GM21528 (cell line): ENCODE results near the gene PDGFA.

Experiments
- ATAC-seq: cut with Tn5 transposase; IDR thresholded peaks from one replicate; pipeline ENCODE4 v1.9.1; 2021; ENCODE audit warnings: mild to moderate bottlenecking, moderate library complexity; ENCODE audit not compliant: unreplicated experiment, low FRiP score

Gene PDGFA

GRCh38 chr7:519484-520390, at the start of gene PDGFA:
Gene PDGFA (minus strand): TSS chr7:519846. CDS start chr7:519001, 845 bp downstream.
- no peak for ATAC-seq

- ATAC-seq = no peak
Measured at GRCh38 chr7:568031-568951, 48.6 kb upstream of the PDGFA start.

GRCh38 chr7:567305-567883, 47.7 kb upstream of the PDGFA start:
- ATAC-seq = no peak

GRCh38 chr7:566100-566499, 46.5 kb upstream of the PDGFA start:
- no peak for ATAC-seq

- ATAC-seq = no peak
Measured at GRCh38 chr7:564176-564865, 44.7 kb upstream of the PDGFA start.

- ATAC-seq = no peak
Measured at GRCh38 chr7:563629-564170, 44.1 kb upstream of the PDGFA start.

GRCh38 chr7:562789-563628, 43.4 kb upstream of the PDGFA start:
- ATAC-seq = no peak

GRCh38 chr7:562374-562675, 42.7 kb upstream of the PDGFA start:
- ATAC-seq = no peak

- no peak for ATAC-seq
Measured at GRCh38 chr7:561631-562373, 42.2 kb upstream of the PDGFA start.

- ATAC-seq = no peak
Measured at GRCh38 chr7:560966-561630, 41.5 kb upstream of the PDGFA start.

- no peak for ATAC-seq
Measured at GRCh38 chr7:559396-559705, 39.7 kb upstream of the PDGFA start.

GRCh38 chr7:557558-557881, 37.9 kb upstream of the PDGFA start:
- no peak for ATAC-seq

GRCh38 chr7:556837-557557, 37.4 kb upstream of the PDGFA start:
- no peak for ATAC-seq

GRCh38 chr7:556291-556826, 36.7 kb upstream of the PDGFA start:
- no peak for ATAC-seq

- no peak for ATAC-seq
Measured at GRCh38 chr7:555551-556160, 36.0 kb upstream of the PDGFA start.

- no peak for ATAC-seq
Measured at GRCh38 chr7:553636-554111, 34.0 kb upstream of the PDGFA start.
